HG03378 (cell line): Measurements from ENCODE around the gene CDK4.
"Not testable (repeated sequence)": the region's sequence is repeated elsewhere in the genome, so short reads cannot be mapped to it uniquely, and the experiment has no call there.

Experiments used
- ATAC-seq: cut with Tn5 transposase; IDR thresholded peaks from one replicate; pipeline ENCODE4 v1.9.1; 2021; ENCODE audit warnings: mild to moderate bottlenecking, moderate library complexity; ENCODE audit not compliant: unreplicated experiment

Gene CDK4

GRCh38 chr12:57751788-57752667 lies at the start of gene CDK4:
Gene CDK4, minus strand, starts transcription at chr12:57752310. Its CDS starts 593 bp downstream, at chr12:57751717.
- ATAC-seq = peak; percentile 70

DNA sequence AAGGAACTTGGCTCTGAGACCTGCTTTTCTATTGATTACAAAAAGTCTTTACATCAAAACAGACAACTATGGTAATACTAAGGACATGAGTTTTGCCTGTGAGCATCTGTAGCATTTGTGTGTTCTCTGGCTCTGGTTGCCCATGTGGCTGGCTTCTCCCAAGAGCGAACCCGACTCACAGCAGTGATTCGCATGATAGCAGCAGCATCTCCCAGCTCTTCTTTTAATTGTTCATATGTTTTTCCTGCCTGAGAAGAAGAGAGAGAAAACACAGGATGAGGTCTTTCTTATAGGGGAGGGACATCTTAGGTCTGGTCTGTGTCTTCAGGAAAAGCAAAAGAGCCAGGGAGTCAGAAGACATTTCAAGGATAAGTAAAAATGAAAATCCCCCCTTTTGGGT lies 48.9 kb upstream of the CDK4 start:
- ATAC-seq = no peak

DNA sequence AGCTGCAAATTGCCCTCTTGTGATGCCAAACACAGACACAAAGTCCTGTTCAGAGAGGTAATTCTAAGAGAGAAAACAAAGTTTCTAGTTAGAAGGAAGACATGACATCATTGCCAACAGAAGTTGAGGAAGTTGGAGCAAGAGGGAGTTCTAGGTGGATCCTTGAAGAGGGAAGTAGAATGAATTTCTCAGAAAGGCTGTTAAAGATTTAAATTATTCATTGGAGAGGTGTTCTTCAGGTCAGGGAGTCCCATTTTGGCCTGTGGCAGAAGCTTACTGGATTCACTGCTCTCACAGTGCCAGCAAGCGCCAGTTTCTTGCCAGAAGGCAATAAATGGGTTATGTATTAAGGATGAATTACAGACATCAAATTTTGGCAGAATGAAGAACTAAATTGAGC lies 45.8 kb upstream of the CDK4 start:
- no peak for ATAC-seq

- ATAC-seq = no peak
Measured at GRCh38 chr12:57796996-57797395, 44.9 kb upstream of the CDK4 start.

DNA sequence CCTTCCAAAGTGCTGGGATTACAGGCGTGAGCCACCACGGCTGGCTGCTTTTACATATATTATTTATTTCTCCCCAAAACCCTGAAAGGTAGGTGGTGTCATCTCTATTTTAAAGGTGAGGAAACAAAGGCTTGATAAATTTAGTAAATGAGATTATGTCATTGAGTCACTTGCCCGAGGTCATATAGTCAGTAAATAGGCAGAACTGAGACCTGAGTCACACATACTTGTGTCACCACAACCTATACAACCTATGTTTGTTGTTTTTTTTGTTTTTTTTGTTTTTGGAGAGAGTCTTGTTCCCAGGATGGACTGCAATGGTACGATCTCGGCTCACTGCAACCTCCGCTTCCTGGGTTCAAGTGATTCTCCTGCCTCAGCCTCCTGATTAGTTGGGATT lies 43.2 kb upstream of the CDK4 start:
- ATAC-seq = no peak

DNA sequence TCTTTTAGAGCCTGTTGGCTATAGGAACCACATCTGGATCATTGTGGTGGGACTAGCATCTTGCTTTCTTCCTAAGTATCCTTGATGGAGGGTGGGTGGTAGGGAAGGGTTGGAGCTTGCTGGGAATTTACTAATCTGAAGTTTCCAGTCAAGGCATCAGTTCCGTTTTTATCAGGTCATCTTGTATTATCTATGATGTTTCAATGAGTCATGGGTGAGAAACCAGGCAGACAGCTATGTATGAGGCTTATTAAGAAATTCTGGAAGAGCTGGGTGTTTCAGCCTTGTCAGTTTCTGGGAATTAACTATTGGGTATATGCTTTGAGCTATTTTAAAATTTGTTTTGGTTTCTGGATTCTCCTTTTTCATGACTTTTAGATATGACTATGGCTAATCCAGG lies 41.8 kb upstream of the CDK4 start:
- ATAC-seq = no peak

- no peak for ATAC-seq
Measured at GRCh38 chr12:57783861-57784260, 31.8 kb upstream of the CDK4 start.

- ATAC-seq = no peak
Measured at GRCh38 chr12:57783466-57783801, 31.3 kb upstream of the CDK4 start.

- peak; percentile 82 for ATAC-seq
Measured at GRCh38 chr12:57782608-57783465, 30.7 kb upstream of the CDK4 start, which contains the start of gene TSFM. Gene TSFM, plus strand, starts transcription at chr12:57782787. Its CDS starts 15 bp downstream, at chr12:57782802.

DNA sequence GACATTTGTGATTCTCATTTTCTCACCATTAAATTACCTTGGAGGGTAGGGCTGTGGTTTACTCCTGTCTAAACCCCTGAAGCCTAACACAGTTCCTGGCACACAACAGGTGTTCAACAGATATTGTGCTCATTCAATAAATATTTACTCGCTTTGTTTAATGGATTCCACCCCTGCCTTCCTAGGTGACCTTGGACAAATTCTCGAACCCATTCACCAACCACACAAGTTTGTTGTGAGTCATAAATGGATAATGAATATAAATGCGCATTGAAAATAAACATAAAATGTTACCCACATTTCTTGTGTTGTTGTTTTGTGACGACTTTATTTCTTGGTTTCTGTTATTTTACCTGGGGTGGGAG lies 30.1 kb upstream of the CDK4 start:
- peak; percentile 8 for ATAC-seq

DNA sequence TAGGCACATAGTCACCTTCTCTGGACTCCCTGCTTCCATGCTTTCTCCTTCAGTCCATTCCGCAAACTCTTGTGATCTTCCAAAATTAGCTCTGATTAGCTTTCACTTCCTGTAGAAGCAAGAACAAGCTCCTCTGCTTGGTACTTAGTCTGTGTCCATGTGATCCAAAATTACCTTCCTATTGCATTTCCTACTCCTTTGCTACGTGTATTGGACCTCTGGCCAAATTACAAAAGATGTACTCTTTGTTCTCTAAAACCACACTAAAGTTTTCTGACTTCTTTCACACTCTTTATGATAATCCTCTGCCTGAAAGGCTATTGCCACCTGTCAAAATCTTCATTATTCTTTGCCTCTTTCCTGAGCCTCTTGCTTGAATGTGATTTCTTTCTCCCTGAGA lies 29.7 kb upstream of the CDK4 start:
- ATAC-seq = no peak

DNA sequence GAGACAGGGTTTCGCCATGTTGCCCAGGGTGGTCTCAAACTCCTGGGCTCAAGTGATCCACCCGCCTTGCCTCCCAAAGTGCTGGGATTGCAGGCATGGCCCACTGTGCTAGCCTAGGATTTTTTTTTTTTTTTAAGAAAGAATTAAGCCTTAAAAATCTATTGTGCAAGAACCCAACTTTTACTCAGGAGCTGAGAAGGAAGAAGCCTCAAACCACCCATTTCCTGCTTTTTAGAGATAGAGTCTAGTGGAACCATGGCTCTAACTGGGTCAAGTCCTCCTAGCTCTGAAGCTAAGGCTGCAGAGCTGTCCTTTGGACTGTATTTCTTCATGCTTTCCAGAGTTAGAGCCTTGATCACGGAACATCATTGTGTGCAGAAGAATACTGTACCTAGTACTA lies 29.1 kb upstream of the CDK4 start:
- no peak for ATAC-seq

GRCh38 chr12:57780284-57780897 lies 28.3 kb upstream of the CDK4 start:
- no peak for ATAC-seq

- ATAC-seq = no peak
Measured at GRCh38 chr12:57779736-57780135, 27.6 kb upstream of the CDK4 start.

- ATAC-seq = no peak
Measured at GRCh38 chr12:57777911-57778310, 25.8 kb upstream of the CDK4 start.

- no peak for ATAC-seq
Measured at GRCh38 chr12:57777367-57777766, 25.3 kb upstream of the CDK4 start.

GRCh38 chr12:57776247-57776587 lies 24.1 kb upstream of the CDK4 start:
- ATAC-seq = no peak

DNA sequence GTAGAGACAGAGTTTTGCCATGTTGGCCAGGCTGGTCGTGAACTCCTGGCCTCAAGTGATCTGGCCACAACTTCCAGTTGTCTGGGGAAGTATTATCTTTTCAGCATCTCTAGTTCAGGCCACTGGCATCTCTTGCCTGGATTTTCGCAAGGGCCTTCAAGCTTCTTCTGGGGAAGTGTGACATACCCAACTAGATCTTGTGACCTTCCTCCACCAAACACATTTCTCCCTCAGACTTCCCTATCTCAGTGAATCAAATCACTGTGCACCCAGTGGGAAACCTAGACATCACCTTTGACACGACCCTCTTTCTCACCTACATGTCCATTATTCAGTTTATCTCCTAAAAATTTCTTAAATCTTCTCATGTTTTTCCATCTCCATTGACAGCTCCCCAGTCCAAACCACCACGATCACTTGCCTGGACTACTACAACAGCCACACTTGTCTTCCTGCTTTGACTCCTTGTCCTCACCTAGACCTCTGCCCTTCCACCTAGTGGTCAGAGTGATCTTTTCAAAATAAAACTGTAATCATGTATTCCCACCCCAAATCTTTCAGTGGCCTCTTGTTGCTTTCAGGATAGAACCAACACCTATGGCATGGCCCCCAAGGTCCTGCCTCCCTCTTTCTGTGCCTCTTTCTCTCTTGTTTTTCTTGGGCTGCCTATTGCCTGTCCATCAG lies 23.6 kb upstream of the CDK4 start:
- no peak for ATAC-seq

- no peak for ATAC-seq
Measured at GRCh38 chr12:57775044-57775443, 22.9 kb upstream of the CDK4 start.

GRCh38 chr12:57774634-57775033 lies 22.5 kb upstream of the CDK4 start:
- not testable (repeated sequence) for ATAC-seq
